ENCODE results near the gene PXYLP1.

DNA sequence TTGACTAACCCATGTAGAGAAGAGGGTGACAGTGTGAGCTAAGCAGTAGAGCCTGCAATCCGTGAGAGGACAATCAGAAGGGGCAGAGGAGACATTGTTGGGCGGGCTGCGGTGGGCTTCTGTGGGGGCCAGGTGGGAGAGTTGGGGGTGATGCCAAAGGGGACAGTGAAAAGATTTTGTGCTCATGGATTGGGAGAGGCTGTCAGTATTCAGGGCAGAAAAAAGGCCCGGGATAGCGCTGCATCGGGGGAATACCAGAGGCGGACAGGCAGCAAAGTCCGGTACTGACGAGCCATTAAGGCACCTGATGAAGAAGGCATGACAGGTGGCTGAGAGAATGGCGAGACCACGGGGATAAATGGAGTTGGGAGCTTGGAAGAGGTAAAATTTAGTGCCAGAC is 1.3 kb upstream of the PXYLP1 start:
- TF ChIP-seq CTCF (IDR thresholded peaks at IDR 0.05) (no peak), POLR2A (IDR thresholded peaks at IDR 0.05) (no peak), EP300 (IDR thresholded peaks at IDR 0.05) (no peak)

All from sigmoid colon (tissue), 4 donors.